Parathyroid adenoma (tissue), 2 donors: ENCODE measurements around the gene ZNF521.

ENCODE experiments used
- H2AFZ ChIP-seq: fragments of 300-600 bp; sonication (generic); one replicate; pipeline ENCODE4 v1.7.0; 2017; ENCODE audit warnings: antibody characterized with exemption, mild to moderate bottlenecking
- H3K27ac ChIP-seq: fragments of 300-600 bp; sonication (generic); one replicate; pipeline ENCODE4 v1.7.0; 2017
- H3K27me3 ChIP-seq: fragments of 300-600 bp; sonication (generic); one replicate; pipeline ENCODE4 v1.7.0; 2017; ENCODE audit warnings: low read length; ENCODE audit not compliant: control insufficient read depth, insufficient read depth
- H3K36me3 ChIP-seq: fragments of 300-600 bp; sonication (generic); one replicate; pipeline ENCODE4 v1.7.0; 2017; ENCODE audit warnings: low read length; ENCODE audit not compliant: control insufficient read depth, insufficient read depth
- H3K4me1 ChIP-seq: fragments of 300-600 bp; sonication (generic); one replicate; pipeline ENCODE4 v1.7.0; 2017; ENCODE audit warnings: control low read depth
- H3K4me2 ChIP-seq: fragments of 300-600 bp; sonication (generic); one replicate; pipeline ENCODE4 v1.7.0; 2017; ENCODE audit warnings: low read length
- H3K4me3 ChIP-seq: fragments of 300-600 bp; sonication (generic); one replicate; pipeline ENCODE4 v1.7.0; 2017; ENCODE audit warnings: low read depth, low read length
- H3K79me2 ChIP-seq: fragments of 300-600 bp; sonication (generic); one replicate; pipeline ENCODE4 v1.7.0; 2017; ENCODE audit warnings: control low read depth
- H3K9ac ChIP-seq: fragments of 300-600 bp; sonication (generic); one replicate; pipeline ENCODE4 v1.7.0; 2017; ENCODE audit warnings: mild to moderate bottlenecking
- H3K9me3 ChIP-seq: fragments of 300-600 bp; sonication (generic); one replicate; pipeline ENCODE4 v1.7.0; 2017; ENCODE audit warnings: low read length; ENCODE audit not compliant: control insufficient read depth
- TF ChIP-seq, protein P1 (sequence below): fragments of 300-600 bp; sonication (generic); IDR thresholded peaks from one replicate; pipeline ENCODE4 v1.7.0; 2017; ENCODE audit warnings: antibody characterized with exemption, mild to moderate bottlenecking
- donor health status: primary hyperparathyroidism.

ZNF521 gene

DNA sequence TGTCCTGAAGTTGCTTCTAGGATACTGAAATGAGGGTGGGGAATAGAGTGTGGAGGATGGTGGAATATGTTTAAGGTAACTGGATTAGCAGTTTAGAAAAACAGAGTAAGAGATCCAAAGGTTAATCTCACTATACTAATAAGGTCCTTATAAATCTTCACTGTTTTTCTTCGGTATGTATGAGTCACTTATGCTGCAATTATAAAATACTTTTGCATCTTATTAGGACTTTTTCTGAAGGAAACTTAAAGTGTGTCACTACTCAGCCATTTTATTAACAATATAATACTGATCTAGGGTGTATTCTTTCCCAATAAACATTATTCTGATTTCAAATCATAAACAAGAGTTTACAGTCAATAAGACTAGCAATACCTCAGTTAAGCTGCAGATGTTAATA, 182.3 kb downstream of the ZNF521 start:
- H3K36me3 ChIP-seq, result no peaks in the 10 kb centered on the region
- TF ChIP-seq, protein P1, sequence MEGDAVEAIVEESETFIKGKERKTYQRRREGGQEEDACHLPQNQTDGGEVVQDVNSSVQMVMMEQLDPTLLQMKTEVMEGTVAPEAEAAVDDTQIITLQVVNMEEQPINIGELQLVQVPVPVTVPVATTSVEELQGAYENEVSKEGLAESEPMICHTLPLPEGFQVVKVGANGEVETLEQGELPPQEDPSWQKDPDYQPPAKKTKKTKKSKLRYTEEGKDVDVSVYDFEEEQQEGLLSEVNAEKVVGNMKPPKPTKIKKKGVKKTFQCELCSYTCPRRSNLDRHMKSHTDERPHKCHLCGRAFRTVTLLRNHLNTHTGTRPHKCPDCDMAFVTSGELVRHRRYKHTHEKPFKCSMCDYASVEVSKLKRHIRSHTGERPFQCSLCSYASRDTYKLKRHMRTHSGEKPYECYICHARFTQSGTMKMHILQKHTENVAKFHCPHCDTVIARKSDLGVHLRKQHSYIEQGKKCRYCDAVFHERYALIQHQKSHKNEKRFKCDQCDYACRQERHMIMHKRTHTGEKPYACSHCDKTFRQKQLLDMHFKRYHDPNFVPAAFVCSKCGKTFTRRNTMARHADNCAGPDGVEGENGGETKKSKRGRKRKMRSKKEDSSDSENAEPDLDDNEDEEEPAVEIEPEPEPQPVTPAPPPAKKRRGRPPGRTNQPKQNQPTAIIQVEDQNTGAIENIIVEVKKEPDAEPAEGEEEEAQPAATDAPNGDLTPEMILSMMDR, result no peak
- no peak overlapping the region for H3K27ac ChIP-seq
- H3K9me3 ChIP-seq, result no peaks in the 10 kb centered on the region
- H3K27me3 ChIP-seq, result no peaks in the 10 kb centered on the region
- no peak overlapping the region for H2AFZ ChIP-seq
- no peak overlapping the region for H3K4me3 ChIP-seq
- no peaks in the 10 kb centered on the region for H3K4me1 ChIP-seq
- H3K4me2 ChIP-seq, result no peak overlapping the region
- H3K9ac ChIP-seq, result no peak overlapping the region
- H3K79me2 ChIP-seq, result no peaks in the 10 kb centered on the region

DNA sequence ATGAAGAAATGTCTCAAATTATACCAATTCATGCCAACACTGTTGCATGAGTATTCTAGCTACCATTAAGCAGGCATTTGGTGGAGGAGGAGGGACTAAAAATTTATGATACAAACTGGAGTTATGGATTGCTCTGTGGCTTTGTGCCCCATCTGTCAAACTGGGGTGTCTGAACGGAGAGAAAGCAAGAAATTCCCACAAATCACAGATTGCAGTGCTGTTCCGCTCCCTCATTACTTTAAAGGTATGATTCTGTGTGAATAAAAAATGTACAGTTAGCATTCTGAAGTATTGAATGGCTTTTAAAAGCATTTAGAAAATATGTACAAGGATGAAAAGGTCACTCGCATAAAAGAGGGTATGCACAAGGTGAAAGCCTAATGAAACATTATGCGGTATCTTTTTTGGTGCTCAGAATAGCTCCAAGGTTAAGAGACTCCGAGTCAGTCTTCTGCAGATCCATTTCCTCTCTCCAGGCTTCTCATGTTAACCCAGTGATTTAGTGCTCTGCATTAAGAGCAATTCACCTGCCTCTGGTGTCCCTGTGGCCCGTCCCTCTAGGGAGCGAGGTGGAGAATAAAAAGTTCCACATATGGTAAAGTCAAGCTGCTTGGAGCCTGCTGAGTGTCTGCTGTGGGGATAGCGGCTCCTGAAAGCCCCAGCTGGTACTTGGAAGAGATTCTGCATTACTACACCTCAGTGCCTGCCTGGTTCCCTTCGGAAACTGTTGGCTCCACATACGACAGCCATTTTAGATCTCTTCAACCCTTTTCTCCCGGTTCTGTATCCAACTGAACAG, 184.2 kb downstream of the ZNF521 start:
- TF ChIP-seq, protein P1, result no peak
- Histone ChIP-seq H3K36me3 (no peaks in the 10 kb centered on the region), H3K4me1 (peaks cover 7% of the 10 kb centered on the region), H2AFZ (no peak overlapping the region), H3K4me2 (no peak overlapping the region), H3K27ac (no peak overlapping the region), H3K4me3 (no peak overlapping the region), H3K9ac (no peak overlapping the region), H3K27me3 (no peaks in the 10 kb centered on the region), H3K79me2 (no peaks in the 10 kb centered on the region), H3K9me3 (no peaks in the 10 kb centered on the region)

DNA sequence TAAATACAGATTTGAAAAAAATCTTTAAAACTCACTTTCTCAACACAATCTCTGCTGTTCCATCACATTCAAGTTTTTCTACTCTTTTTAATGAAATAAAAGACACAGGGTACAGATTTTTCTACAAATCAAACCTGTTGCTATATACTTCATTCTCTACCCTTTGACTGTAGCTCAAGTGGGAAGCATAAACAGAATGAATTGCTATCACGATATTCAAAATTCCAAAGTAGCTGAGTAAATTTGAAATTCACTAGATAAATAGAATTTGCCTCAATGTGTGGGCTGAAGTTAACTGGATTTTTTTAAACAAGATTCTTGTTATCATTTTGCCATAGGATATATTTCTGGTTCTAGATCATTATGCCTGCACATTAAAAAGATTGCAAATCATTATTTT, 185.9 kb downstream of the ZNF521 start:
- Histone ChIP-seq H3K9me3 (no peaks in the 10 kb centered on the region), H3K36me3 (no peaks in the 10 kb centered on the region), H3K27ac (no peak overlapping the region), H3K4me3 (no peak overlapping the region), H3K4me2 (no peak overlapping the region), H3K79me2 (no peaks in the 10 kb centered on the region), H3K27me3 (no peaks in the 10 kb centered on the region), H2AFZ (no peak overlapping the region), H3K4me1 (peaks cover 7% of the 10 kb centered on the region), H3K9ac (no peak overlapping the region)
- TF ChIP-seq, protein P1, result no peak

DNA sequence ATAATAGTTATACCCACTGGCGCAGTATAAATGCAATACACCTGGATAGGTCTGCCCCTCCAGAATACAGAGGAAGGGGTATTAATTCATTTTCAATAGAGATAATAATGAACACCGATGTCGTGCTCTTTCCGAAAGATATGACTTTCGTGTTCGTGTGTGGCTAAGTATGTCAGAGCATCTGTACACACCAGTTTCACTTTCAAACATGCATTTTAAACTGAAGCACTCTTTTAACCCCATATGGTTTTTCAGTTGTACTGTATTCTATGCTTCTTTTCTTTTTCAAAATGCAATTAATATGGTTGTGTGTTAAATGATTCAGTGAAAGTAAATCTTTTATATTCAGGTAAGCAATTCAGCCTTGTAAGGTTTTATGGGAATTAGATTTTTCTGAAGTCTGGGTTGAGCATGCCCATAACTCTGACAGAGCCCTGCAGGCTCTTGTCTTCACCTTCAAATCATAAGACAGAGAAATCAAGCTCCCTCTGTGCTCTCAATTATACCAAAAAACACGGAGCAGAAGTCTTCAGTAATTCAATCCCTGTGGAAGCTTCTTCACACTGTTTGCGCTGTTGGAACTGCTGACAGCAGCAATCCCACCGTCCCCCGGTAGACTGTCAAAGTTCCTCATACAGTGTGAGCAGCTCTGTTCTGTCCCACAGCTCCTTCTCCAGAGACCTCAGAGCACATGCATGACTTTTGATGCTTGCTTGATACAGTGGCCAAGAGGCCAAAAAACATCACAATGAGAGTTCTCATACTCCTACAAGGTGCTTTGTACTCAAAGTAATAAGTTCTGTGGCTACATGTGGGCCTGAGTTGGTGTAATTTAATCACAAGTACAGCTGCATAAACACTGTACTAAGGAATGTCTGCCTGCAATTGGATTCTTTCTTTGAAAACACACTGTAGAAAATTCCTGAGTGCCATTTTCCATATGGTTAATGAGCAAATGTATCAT, 186.8 kb downstream of the ZNF521 start:
- H2AFZ ChIP-seq, result peak overlapping the region; percentile 74
- H3K79me2 ChIP-seq, result no peaks in the 10 kb centered on the region
- H3K9me3 ChIP-seq, result no peaks in the 10 kb centered on the region
- no peak overlapping the region for H3K9ac ChIP-seq
- H3K4me2 ChIP-seq, result peak overlapping the region; percentile 52
- peaks cover 7% of the 10 kb centered on the region for H3K4me1 ChIP-seq
- H3K36me3 ChIP-seq, result no peaks in the 10 kb centered on the region
- H3K27ac ChIP-seq, result peak overlapping the region; percentile 27
- TF ChIP-seq, protein P1, result no peak
- H3K4me3 ChIP-seq, result peak overlapping the region; percentile 31
- no peaks in the 10 kb centered on the region for H3K27me3 ChIP-seq
